CD1c-positive myeloid dendritic cell (primary cell): ENCODE measurements around the gene FUS.
"Not testable (repeated sequence)": the region's sequence is repeated elsewhere in the genome, so short reads cannot be mapped to it uniquely, and the experiment has no call there.

Experiments
- DNase-seq: peaks from one replicate; pipeline ENCODE4 v3.0.0-alpha.2; 2016; ENCODE audit errors: extremely low spot score

The FUS gene

GRCh38 chr16:31143694-31144148, 36.2 kb upstream of the FUS start:
- no peak for DNase-seq

GRCh38 chr16:31144418-31144817, 35.5 kb upstream of the FUS start:
- not testable (repeated sequence) for DNase-seq

- no peak for DNase-seq
Measured at GRCh38 chr16:31145398-31145990, 34.4 kb upstream of the FUS start.

- DNase-seq, result no peak
Measured at GRCh38 chr16:31147574-31147973, 32.4 kb upstream of the FUS start.

- DNase-seq, result no peak
Measured at GRCh38 chr16:31148281-31148728, 31.6 kb upstream of the FUS start.

GRCh38 chr16:31148896-31149295, 31.0 kb upstream of the FUS start:
- DNase-seq, result no peak

- DNase-seq, result peak; percentile 39
Measured at GRCh38 chr16:31149332-31149731, 30.6 kb upstream of the FUS start.

- DNase-seq, result peak; percentile 62
Measured at GRCh38 chr16:31149894-31150890, 29.7 kb upstream of the FUS start, which contains the start of gene PRSS36. TSS of gene PRSS36 (minus strand) at chr16:31150066. CDS start at chr16:31150035, 31 bp downstream.

- peak; percentile 22 for DNase-seq
Measured at GRCh38 chr16:31150976-31151375, 29.0 kb upstream of the FUS start.

GRCh38 chr16:31157136-31157535, 22.8 kb upstream of the FUS start:
- DNase-seq, result peak; percentile 84

GRCh38 chr16:31167315-31167714, 12.6 kb upstream of the FUS start:
- DNase-seq, result no peak

- DNase-seq, result no peak
Measured at GRCh38 chr16:31168848-31169247, 11.1 kb upstream of the FUS start.

GRCh38 chr16:31170048-31170447, 9.9 kb upstream of the FUS start:
- not testable (repeated sequence) for DNase-seq

GRCh38 chr16:31177136-31177535, 2.8 kb upstream of the FUS start:
- DNase-seq, result peak; percentile 77

- no peak for DNase-seq
Measured at GRCh38 chr16:31179219-31179746, 656 bp upstream of the FUS start.

GRCh38 chr16:31181102-31181830, 1.3 kb downstream of the FUS start:
- peak; percentile 79 for DNase-seq

- no peak for DNase-seq
Measured at GRCh38 chr16:31182391-31182790, 2.5 kb downstream of the FUS start.

GRCh38 chr16:31183432-31184428, 3.8 kb downstream of the FUS start:
- no peak for DNase-seq

- no peak for DNase-seq
Measured at GRCh38 chr16:31184888-31185287, 4.9 kb downstream of the FUS start.

- DNase-seq, result no peak
Measured at GRCh38 chr16:31185339-31185738, 5.4 kb downstream of the FUS start.
